HCT116 (cell line): Measurements from ENCODE around the gene TMEM184B. TPM values are rescaled to one million over a fixed set of nuclear protein-coding genes. Genes with fewer than 3 reads are reported as not detected.

Experiments used
- ATAC-seq: fragments of 200-7000 bp; cut with Tn5 transposase; 2 replicates; pipeline ENCODE4 v1.9.1; 2020; ENCODE audit warnings: mild to moderate bottlenecking, moderate library complexity
- BruUV-seq: library from RNA; stranded (reverse); fragments of 400-500 nt; replicated peaks from 2 replicates; lab custom pipeline; 2021; lab: Mats Ljungman, UMichigan
- CTCF ChIA-PET: fragments of 300-600 bp; sonication (Branson Sonifier 250); formaldehyde crosslinking; loops from one replicate; lab custom pipeline; 2021; ENCODE audit warnings: antibody characterized with exemption; lab: Charles Lee
- POLR2A ChIA-PET: fragments of 300-600, 350-600 bp; sonication (Branson Sonifier 250); formaldehyde crosslinking; loops from one replicate; lab custom pipeline; 2021; ENCODE audit warnings: antibody characterized with exemption; lab: Charles Lee
- RAD21 ChIA-PET, 2 experiments: fragments of 300-600 bp; sonication (Branson Sonifier 250); formaldehyde crosslinking; loops; one replicate each; lab custom pipeline; 2023; ENCODE audit warnings: low total read pairs in 2 of 2; ENCODE audit not compliant: uncharacterized antibody in 2 of 2, unreplicated experiment in 2 of 2, low non-redundant PET in 1 of 2; lab: Charles Lee
- DNase-seq: peaks from one replicate; pipeline ENCODE4 v3.0.0-alpha.2; 2010; ENCODE audit warnings: low read depth, low spot score
- H2AFZ ChIP-seq: fragments of 200-600 bp; shearing (Covaris generic), sonication (generic); 2 replicates; pipeline ENCODE4 v1.6.1; 2017; ENCODE audit warnings: low read depth, mixed run types, mixed read lengths, antibody characterized with exemption, low read length; ENCODE audit not compliant: poor library complexity, severe bottlenecking
- H3K27ac ChIP-seq: 2 replicates; pipeline ENCODE4 v1.5.1; 2012; ENCODE audit warnings: low read depth, low read length
- H3K27me3 ChIP-seq: fragments of 200-600 bp; sonication (generic); 2 replicates; pipeline ENCODE4 v1.6.1; 2016; ENCODE audit warnings: mixed run types, low read length, mixed read lengths; ENCODE audit not compliant: insufficient read depth
- H3K36me3 ChIP-seq, 2 experiments: fragments of 200-500 bp in 1 of 2; fragments of 200-600 bp in 1 of 2; sonication (Bioruptor generic) in 1 of 2; sonication (generic) in 1 of 2; 2 replicates each; pipeline versions ENCODE4 v1.5.1 to v1.6.1; 2014 to 2016; ENCODE audit warnings: low read length in 2 of 2, inconsistent platforms in 1 of 2, mixed read lengths in 1 of 2, mixed run types in 1 of 2; ENCODE audit not compliant: insufficient read depth in 2 of 2, control insufficient read depth in 1 of 2
- H3K4me1 ChIP-seq, 2 experiments: fragments of 200-600 bp in 1 of 2; sonication (generic) in 1 of 2; 2 replicates each; pipeline versions ENCODE4 v1.5.1 to v1.6.1; 2012 to 2017; ENCODE audit warnings: low read length in 2 of 2, inconsistent platforms in 1 of 2, mild to moderate bottlenecking in 1 of 2, mixed read lengths in 1 of 2, mixed run types in 1 of 2, moderate library complexity in 1 of 2; ENCODE audit not compliant: insufficient read depth in 2 of 2, control insufficient read depth in 1 of 2
- H3K4me2 ChIP-seq: fragments of 200-600 bp; sonication (generic); 2 replicates; pipeline ENCODE4 v1.6.1; 2017; ENCODE audit warnings: mixed run types, low read length, mixed read lengths
- H3K4me3 ChIP-seq, 2 experiments: fragments of 200-600 bp in 1 of 2; sonication (generic) in 1 of 2; replicated peaks in 1 of 2; 2 replicates each; pipeline ENCODE4 v1.5.1; 2011 to 2016; ENCODE audit warnings: low read length in 2 of 2, control low read depth in 1 of 2, low read depth in 1 of 2, mild to moderate bottlenecking in 1 of 2, mixed read lengths in 1 of 2, mixed run types in 1 of 2
- H3K79me2 ChIP-seq: fragments of 200-600 bp; sonication (generic); 2 replicates; pipeline ENCODE4 v1.6.1; 2017; ENCODE audit warnings: mild to moderate bottlenecking, mixed run types, low read length, moderate library complexity, mixed read lengths; ENCODE audit not compliant: insufficient read depth
- H3K9ac ChIP-seq: fragments of 200-600 bp; sonication (generic); 2 replicates; pipeline ENCODE4 v1.6.1; 2016; ENCODE audit warnings: low read length, mixed read lengths
- H3K9me2 ChIP-seq: fragments of 200-600 bp; sonication (generic), shearing (Covaris generic); 2 replicates; pipeline ENCODE4 v1.6.1; 2017; ENCODE audit warnings: mixed run types, mild to moderate bottlenecking, moderate library complexity; ENCODE audit not compliant: insufficient read depth
- H3K9me3 ChIP-seq, 2 experiments: fragments of 200-500 bp in 1 of 2; fragments of 200-600 bp in 1 of 2; sonication (Bioruptor generic) in 1 of 2; sonication (generic) in 1 of 2; 2 replicates each; pipeline ENCODE4 v1.6.1; 2014 to 2017; ENCODE audit warnings: low read length in 2 of 2, mixed read lengths in 2 of 2, inconsistent platforms in 1 of 2, low read depth in 1 of 2, mild to moderate bottlenecking in 1 of 2, mixed run types in 1 of 2, moderate library complexity in 1 of 2; ENCODE audit not compliant: control insufficient read depth in 1 of 2, insufficient read depth in 1 of 2
- H4K20me1 ChIP-seq: fragments of 200-600 bp; sonication (generic), shearing (Covaris generic); 2 replicates; pipeline ENCODE4 v1.6.1; 2017; ENCODE audit warnings: mixed run types, mild to moderate bottlenecking, moderate library complexity; ENCODE audit not compliant: insufficient read depth
- ATF3 ChIP-seq: IDR thresholded peaks from 2 replicates; pipeline ENCODE4 v1.6.1; 2012
- CBX3 ChIP-seq: IDR thresholded peaks from 2 replicates; pipeline ENCODE4 v1.6.1; 2012; ENCODE audit warnings: low read depth
- CEBPB ChIP-seq: IDR thresholded peaks from 2 replicates; pipeline ENCODE4 v1.6.1; 2012; ENCODE audit warnings: low read depth
- CTCF ChIP-seq, 3 experiments: fragments of 200-600 bp in 1 of 3; sonication (generic) in 1 of 3; IDR thresholded peaks in 2 of 3; conservative IDR thresholded peaks in 1 of 3; 2 replicates each; pipeline ENCODE4 v1.5.1; 2012 to 2017; ENCODE audit warnings: low read depth in 2 of 3, low read length in 2 of 3, antibody characterized with exemption in 1 of 3, borderline replicate concordance in 1 of 3, control low read depth in 1 of 3, mild to moderate bottlenecking in 1 of 3, mixed read lengths in 1 of 3, mixed run types in 1 of 3, moderate library complexity in 1 of 3; ENCODE audit not compliant: insufficient read depth in 1 of 3
- EGR1 ChIP-seq: IDR thresholded peaks from 2 replicates; pipeline ENCODE4 v1.6.1; 2012; ENCODE audit warnings: low read depth
- ELF1 ChIP-seq: IDR thresholded peaks from 2 replicates; pipeline ENCODE4 v1.6.1; 2012; ENCODE audit warnings: low read depth, borderline replicate concordance
- EZH2 ChIP-seq: fragments of 200-600 bp; sonication (generic); IDR thresholded peaks from 2 replicates; pipeline ENCODE4 v1.6.1; 2017; ENCODE audit warnings: antibody characterized with exemption, mixed run types
- EZH2phosphoT487 ChIP-seq: fragments of 200-600 bp; IDR thresholded peaks from 2 replicates; pipeline ENCODE4 v1.6.1; 2018; ENCODE audit warnings: antibody characterized with exemption, borderline replicate concordance
- FOSL1 ChIP-seq: IDR thresholded peaks from 2 replicates; pipeline ENCODE4 v1.6.1; 2012; ENCODE audit warnings: low read depth
- JUND ChIP-seq: IDR thresholded peaks from 2 replicates; pipeline ENCODE4 v1.6.1; 2012
- POLR2A ChIP-seq: IDR thresholded peaks from 2 replicates; pipeline ENCODE4 v1.7.0; 2011; ENCODE audit warnings: borderline replicate concordance; ENCODE audit not compliant: insufficient read depth, insufficient read length; ENCODE audit errors: extremely low read depth
- POLR2AphosphoS5 ChIP-seq: IDR thresholded peaks from 2 replicates; pipeline ENCODE4 v1.6.1; 2011; ENCODE audit warnings: mild to moderate bottlenecking, low read depth, low read length, moderate library complexity
- RAD21 ChIP-seq: IDR thresholded peaks from 2 replicates; pipeline ENCODE4 v1.6.1; 2012; ENCODE audit warnings: low read depth, mild to moderate bottlenecking
- SIN3A ChIP-seq: IDR thresholded peaks from 2 replicates; pipeline ENCODE4 v1.6.1; 2012; ENCODE audit warnings: low read depth
- SP1 ChIP-seq: IDR thresholded peaks from 2 replicates; pipeline ENCODE4 v1.6.1; 2012; ENCODE audit warnings: low read depth
- SRF ChIP-seq: IDR thresholded peaks from 2 replicates; pipeline ENCODE4 v1.6.1; 2012; ENCODE audit warnings: low read depth
- TCF7L2 ChIP-seq: IDR thresholded peaks from 2 replicates; pipeline ENCODE4 v1.7.0; 2011; ENCODE audit warnings: borderline replicate concordance, inconsistent platforms; ENCODE audit not compliant: insufficient read depth, insufficient read length; ENCODE audit errors: extremely low read depth
- YY1 ChIP-seq: IDR thresholded peaks from 2 replicates; pipeline ENCODE4 v1.6.1; 2011; ENCODE audit warnings: low read length, low read depth, moderate library complexity, mild to moderate bottlenecking; ENCODE audit not compliant: insufficient replicate concordance; ENCODE audit errors: extremely low read depth
- ZFX ChIP-seq: fragments of 450-650 bp; IDR thresholded peaks from 2 replicates; pipeline ENCODE4 v1.6.1; 2017
- intact Hi-C: fragments of 100-400 bp; cut with micrococcal nuclease; formaldehyde crosslinking; loops from 2 replicates; pipeline ENCODE4 v1.10.0; 2022
- total RNA-seq: library from RNA; stranded (reverse); gene quantifications from one replicate; pipeline ENCODE4 v1.2.1, GENCODE V29; 2021; ENCODE audit not compliant: unreplicated experiment
- TF ChIP-seq, protein P1 (sequence below): IDR thresholded peaks from 2 replicates; pipeline ENCODE4 v1.6.1; 2012

The TMEM184B gene
- total RNA-seq, 1 experiment from 2014 or later = 66.0 TPM

GRCh38 chr22:38244106-38244505 is 28.7 kb downstream of the TMEM184B start:
- POLR2A ChIA-PET = no interaction called here

More at GRCh38 chr22:38244106-38244505, 28.7 kb downstream of the TMEM184B start:
- Histone ChIP-seq H3K9me3 (no peaks in the 10 kb centered on the region), H3K27ac (no peak overlapping the region), H3K9ac (no peak overlapping the region), H3K79me2 (peaks cover 9% of the 10 kb centered on the region; the same call in 1 of the 2 replicates), H3K4me2 (no peak overlapping the region), H3K4me1 (peaks cover 23 to 27% of the 10 kb centered on the region in 2 experiments), H4K20me1 (no peaks in the 10 kb centered on the region)
- intact Hi-C loops = no loop called here
- no peak for DNase-seq
- BruUV-seq = no TSS peak
- TF ChIP-seq EZH2 (no peak), CBX3 (no peak), FOSL1 (no peak), SP1 (no peak), TCF7L2 (no peak), POLR2A (no peak), JUND (no peak), ATF3 (no peak), POLR2AphosphoS5 (no peak), SRF (no peak), EZH2phosphoT487 (no peak), CEBPB (no peak), RAD21 (no peak), YY1 (no peak), CTCF (IDR thresholded peaks at IDR 0.05 in 2 of 3, conservative IDR thresholded peaks at IDR 0.05 in 1 of 3; ENCODE audit: borderline replicate concordance in 1 of 3, insufficient read depth in 1 of 3, low read depth in 2 of 3, low read length in 2 of 3) (no peak), EGR1 (no peak), ZFX (no peak), ELF1 (no peak), SIN3A (no peak)
- TF ChIP-seq, protein P1, sequence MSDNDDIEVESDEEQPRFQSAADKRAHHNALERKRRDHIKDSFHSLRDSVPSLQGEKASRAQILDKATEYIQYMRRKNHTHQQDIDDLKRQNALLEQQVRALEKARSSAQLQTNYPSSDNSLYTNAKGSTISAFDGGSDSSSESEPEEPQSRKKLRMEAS = no peak
- TF ChIP-seq, all 23 proteins: peak for 0
- peaks cover 0 to 3% of the 10 kb centered on the region in 2 experiments; a peak in 1 of 4 replicates for H3K36me3 ChIP-seq
- no peak for ATAC-seq
- H3K4me3 ChIP-seq = no peak overlapping the region
- H2AFZ ChIP-seq = no peak overlapping the region
- CTCF ChIA-PET = no interaction called here
- H3K27me3 ChIP-seq = no peaks in the 10 kb centered on the region
- RAD21 ChIA-PET = interaction anchor here in 1 of 2 experiments (0.6 kb wide), 1 partner anchor 12 kb away, joined by 3 read pairs; no protein-coding TSS in a partner anchor
- no peaks in the 10 kb centered on the region for H3K9me2 ChIP-seq
